ENCODE measurements around the gene MYO5C. TPM values are rescaled to one million over a fixed set of nuclear protein-coding genes. Genes with fewer than 3 reads are reported as not detected.
"Not testable (repeated sequence)": the region's sequence is repeated elsewhere in the genome, so short reads cannot be mapped to it uniquely, and the experiment has no call there.

MYO5C gene
- total RNA-seq, 1 experiment from 2014 or later: 0.43 TPM

DNA sequence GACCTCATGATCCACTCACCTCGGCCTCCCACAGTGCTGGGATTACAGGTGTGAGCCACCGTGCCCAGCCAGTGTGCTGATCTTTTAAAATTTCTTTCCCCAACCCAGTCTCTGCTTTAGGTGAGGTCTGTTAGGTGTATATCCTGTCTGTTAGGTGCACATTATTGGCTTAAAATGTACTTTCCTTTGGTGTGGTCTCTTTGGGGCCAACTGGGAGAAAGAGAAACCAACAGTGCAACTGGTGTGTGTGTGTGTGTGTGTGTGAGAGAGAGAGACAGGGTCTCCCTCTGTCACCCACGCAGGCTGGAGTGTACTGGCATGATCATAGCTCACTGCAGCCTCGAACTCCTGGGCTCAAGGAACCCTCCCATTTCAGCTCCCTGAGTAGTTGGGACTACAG, 54.1 kb downstream of the MYO5C start:
- no peak for DNase-seq (ENCODE audit: low spot score)
- intact Hi-C loops (cut with micrococcal nuclease; ENCODE audit: unreplicated experiment): no loop called here
- Histone ChIP-seq H3K4me3 (ENCODE audit: low read depth, low read length, poor library complexity, severe bottlenecking) (no peak overlapping the region), H3K27me3 (replicated peaks; ENCODE audit: insufficient read depth, low read depth, low read length, poor library complexity) (no peaks in the 10 kb centered on the region), H3K36me3 (ENCODE audit: insufficient read depth, low read length, poor library complexity, severe bottlenecking) (no peaks in the 10 kb centered on the region), H3K9me3 (ENCODE audit: low read depth, low read length, poor library complexity, severe bottlenecking) (no peaks in the 10 kb centered on the region), H3K4me1 (ENCODE audit: insufficient read depth, low read length, poor library complexity, severe bottlenecking) (no peaks in the 10 kb centered on the region), H3K27ac (ENCODE audit: low read depth, low read length, poor library complexity, severe bottlenecking) (no peak overlapping the region)
- no peak for TF ChIP-seq EZH2 (IDR thresholded peaks at IDR 0.05; ENCODE audit: borderline replicate concordance, low read depth, low read length, poor library complexity, severe bottlenecking)
- TF ChIP-seq, protein P1, sequence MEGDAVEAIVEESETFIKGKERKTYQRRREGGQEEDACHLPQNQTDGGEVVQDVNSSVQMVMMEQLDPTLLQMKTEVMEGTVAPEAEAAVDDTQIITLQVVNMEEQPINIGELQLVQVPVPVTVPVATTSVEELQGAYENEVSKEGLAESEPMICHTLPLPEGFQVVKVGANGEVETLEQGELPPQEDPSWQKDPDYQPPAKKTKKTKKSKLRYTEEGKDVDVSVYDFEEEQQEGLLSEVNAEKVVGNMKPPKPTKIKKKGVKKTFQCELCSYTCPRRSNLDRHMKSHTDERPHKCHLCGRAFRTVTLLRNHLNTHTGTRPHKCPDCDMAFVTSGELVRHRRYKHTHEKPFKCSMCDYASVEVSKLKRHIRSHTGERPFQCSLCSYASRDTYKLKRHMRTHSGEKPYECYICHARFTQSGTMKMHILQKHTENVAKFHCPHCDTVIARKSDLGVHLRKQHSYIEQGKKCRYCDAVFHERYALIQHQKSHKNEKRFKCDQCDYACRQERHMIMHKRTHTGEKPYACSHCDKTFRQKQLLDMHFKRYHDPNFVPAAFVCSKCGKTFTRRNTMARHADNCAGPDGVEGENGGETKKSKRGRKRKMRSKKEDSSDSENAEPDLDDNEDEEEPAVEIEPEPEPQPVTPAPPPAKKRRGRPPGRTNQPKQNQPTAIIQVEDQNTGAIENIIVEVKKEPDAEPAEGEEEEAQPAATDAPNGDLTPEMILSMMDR (conservative IDR thresholded peaks at IDR 0.05; ENCODE audit: low read depth, low read length): no peak
- BruUV-seq (replicated peaks): no TSS peak
- ChIA-PET CTCF (no interaction called here), POLR2A (ENCODE audit: low non-redundant PET) (no interaction called here)

GRCh38 chr15:52240166-52240565, 55.4 kb downstream of the MYO5C start:
- H3K27ac ChIP-seq (ENCODE audit: low read depth, low read length, poor library complexity, severe bottlenecking): no peak overlapping the region
- H3K9me3 ChIP-seq (ENCODE audit: low read depth, low read length, poor library complexity, severe bottlenecking): no peaks in the 10 kb centered on the region
- intact Hi-C loops (cut with micrococcal nuclease; ENCODE audit: unreplicated experiment): no loop called here
- no peaks in the 10 kb centered on the region for H3K27me3 ChIP-seq (replicated peaks; ENCODE audit: insufficient read depth, low read depth, low read length, poor library complexity)
- no peaks in the 10 kb centered on the region for H3K36me3 ChIP-seq (ENCODE audit: insufficient read depth, low read length, poor library complexity, severe bottlenecking)
- no peaks in the 10 kb centered on the region for H3K4me1 ChIP-seq (ENCODE audit: insufficient read depth, low read length, poor library complexity, severe bottlenecking)
- no TSS peak for BruUV-seq (replicated peaks)
- TF ChIP-seq, protein P1 (conservative IDR thresholded peaks at IDR 0.05; ENCODE audit: low read depth, low read length): no peak
- no peak for TF ChIP-seq EZH2 (IDR thresholded peaks at IDR 0.05; ENCODE audit: borderline replicate concordance, low read depth, low read length, poor library complexity, severe bottlenecking)
- no peak for DNase-seq (ENCODE audit: low spot score)
- ChIA-PET POLR2A (ENCODE audit: low non-redundant PET) (no interaction called here), CTCF (no interaction called here)
- H3K4me3 ChIP-seq (ENCODE audit: low read depth, low read length, poor library complexity, severe bottlenecking): no peak overlapping the region

DNA sequence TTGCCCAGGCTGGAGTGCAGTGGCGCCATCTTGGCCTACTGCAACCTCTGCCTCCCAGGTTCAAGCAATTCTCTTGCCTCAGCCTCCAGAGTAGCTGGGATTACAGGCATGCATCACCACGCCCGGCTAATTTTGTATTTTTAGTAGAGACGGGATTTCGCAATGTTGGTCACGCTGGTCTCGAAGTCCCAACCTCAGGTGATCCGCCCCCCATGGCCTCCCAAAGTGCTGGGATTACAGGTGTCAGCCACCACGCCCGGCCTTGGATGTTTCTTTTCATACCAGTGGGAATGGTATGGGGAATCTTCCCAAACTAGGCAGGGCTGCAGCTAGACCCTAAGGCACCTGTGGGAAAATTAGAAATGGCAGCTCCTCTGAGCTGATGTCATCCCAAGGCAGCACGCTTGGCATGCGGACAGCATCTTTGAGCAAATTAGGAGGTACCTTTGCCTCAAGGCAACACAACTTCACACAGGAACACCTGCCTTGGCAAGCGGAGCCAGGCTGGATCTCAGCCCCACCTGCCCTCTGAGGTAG, 56.5 kb downstream of the MYO5C start:
- H3K36me3 ChIP-seq (ENCODE audit: insufficient read depth, low read length, poor library complexity, severe bottlenecking); H3K27ac ChIP-seq (ENCODE audit: low read depth, low read length, poor library complexity, severe bottlenecking); BruUV-seq (replicated peaks); DNase-seq (ENCODE audit: low spot score); intact Hi-C loops (cut with micrococcal nuclease; ENCODE audit: unreplicated experiment); H3K9me3 ChIP-seq (ENCODE audit: low read depth, low read length, poor library complexity, severe bottlenecking); CTCF ChIA-PET; POLR2A ChIA-PET (ENCODE audit: low non-redundant PET); H3K4me3 ChIP-seq (ENCODE audit: low read depth, low read length, poor library complexity, severe bottlenecking); H3K4me1 ChIP-seq (ENCODE audit: insufficient read depth, low read length, poor library complexity, severe bottlenecking); H3K27me3 ChIP-seq (replicated peaks; ENCODE audit: insufficient read depth, low read depth, low read length, poor library complexity): not testable (repeated sequence)

DNA sequence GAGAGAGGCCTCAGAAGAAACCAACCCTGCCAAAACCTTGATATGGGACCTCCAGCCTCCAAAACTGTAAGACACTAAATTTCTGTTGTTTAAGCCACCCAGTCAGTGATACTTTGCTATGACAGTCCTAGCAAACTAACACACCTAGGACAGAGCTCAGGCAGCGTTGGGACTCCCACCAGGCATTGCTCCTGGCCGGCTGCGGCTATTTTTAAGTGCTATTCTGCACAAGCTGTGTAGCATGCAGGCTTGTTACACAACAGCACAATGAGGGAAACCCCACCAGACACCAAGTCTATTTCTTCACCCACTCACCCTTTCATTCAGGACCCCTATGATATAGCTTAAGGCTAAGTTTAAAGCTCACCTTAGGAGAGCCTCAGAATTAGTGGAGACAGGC, 57.5 kb downstream of the MYO5C start:
- Histone ChIP-seq H3K4me1 (ENCODE audit: insufficient read depth, low read length, poor library complexity, severe bottlenecking) (no peaks in the 10 kb centered on the region), H3K27me3 (replicated peaks; ENCODE audit: insufficient read depth, low read depth, low read length, poor library complexity) (no peaks in the 10 kb centered on the region), H3K9me3 (ENCODE audit: low read depth, low read length, poor library complexity, severe bottlenecking) (no peaks in the 10 kb centered on the region), H3K36me3 (ENCODE audit: insufficient read depth, low read length, poor library complexity, severe bottlenecking) (no peaks in the 10 kb centered on the region), H3K4me3 (ENCODE audit: low read depth, low read length, poor library complexity, severe bottlenecking) (no peak overlapping the region), H3K27ac (ENCODE audit: low read depth, low read length, poor library complexity, severe bottlenecking) (no peak overlapping the region)
- no peak for DNase-seq (ENCODE audit: low spot score)
- ChIA-PET POLR2A (ENCODE audit: low non-redundant PET) (no interaction called here), CTCF (no interaction called here)
- intact Hi-C loops (cut with micrococcal nuclease; ENCODE audit: unreplicated experiment): no loop called here
- BruUV-seq (replicated peaks): no TSS peak
- TF ChIP-seq, protein P1 (conservative IDR thresholded peaks at IDR 0.05; ENCODE audit: low read depth, low read length): no peak
- TF ChIP-seq EZH2 (IDR thresholded peaks at IDR 0.05; ENCODE audit: borderline replicate concordance, low read depth, low read length, poor library complexity, severe bottlenecking): no peak

All from A673 (cell line).